GOT3 (cell line): ENCODE results near the gene PTDSS2.
A peak's percentile ranks its signal among the peaks of the same experiment; 100 is the strongest.
"Not testable (repeated sequence)": the region's sequence is repeated elsewhere in the genome, so short reads cannot be mapped to it uniquely, and the experiment has no call there.

Experiments
- DNase-seq: peaks from one replicate; lab custom pipeline; 2025; ENCODE audit warnings: mixed read lengths; lab: John Stamatoyannopoulos, UW

The PTDSS2 gene

DNA sequence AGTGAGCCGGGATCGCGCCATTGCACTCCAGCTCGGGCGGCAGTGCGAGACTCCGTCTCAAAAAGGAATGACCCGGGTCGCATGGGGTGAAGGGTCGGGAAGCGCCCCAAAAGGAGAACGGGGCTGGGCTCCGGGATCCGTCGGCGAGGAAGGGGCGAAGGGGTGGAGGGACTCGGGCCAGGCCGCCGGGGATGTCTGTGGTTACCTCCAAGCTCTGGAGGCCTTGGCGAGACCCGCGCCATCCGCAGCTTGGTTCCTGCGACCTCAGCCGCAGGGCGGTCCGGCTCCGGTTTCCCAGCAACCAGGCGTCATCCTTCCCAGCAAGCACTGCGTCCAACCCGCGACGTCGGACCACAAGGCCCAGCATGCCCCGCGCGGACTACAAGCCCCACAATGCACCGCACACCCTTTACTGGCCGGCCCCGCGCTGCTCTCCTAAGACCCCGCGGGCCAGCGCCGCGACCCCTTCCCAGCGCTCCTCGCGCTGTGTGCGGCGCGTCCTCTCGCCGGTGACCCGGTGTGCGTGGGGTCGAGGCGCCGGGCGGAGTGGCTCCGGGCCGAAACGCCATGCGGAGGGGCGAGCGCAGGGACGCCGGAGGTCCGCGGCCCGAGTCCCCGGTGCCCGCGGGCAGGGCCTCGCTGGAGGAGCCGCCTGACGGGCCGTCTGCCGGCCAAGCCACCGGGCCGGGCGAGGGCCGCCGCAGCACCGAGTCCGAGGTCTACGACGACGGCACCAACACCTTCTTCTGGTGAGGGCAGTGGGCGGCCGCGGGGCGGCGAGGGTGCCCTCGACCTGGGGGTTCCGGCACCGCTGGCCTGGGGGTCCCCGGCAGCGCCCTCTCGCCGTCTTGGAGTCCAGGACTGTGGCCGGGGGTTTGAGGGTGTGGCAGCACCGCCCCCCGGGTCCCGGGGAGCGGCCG is at the start of gene PTDSS2:
PTDSS2 (plus strand) TSS at position 391 of the 920 bp plus-strand sequence; CDS start at position 568, 177 bp downstream.
- peak; percentile 38 for DNase-seq

DNA sequence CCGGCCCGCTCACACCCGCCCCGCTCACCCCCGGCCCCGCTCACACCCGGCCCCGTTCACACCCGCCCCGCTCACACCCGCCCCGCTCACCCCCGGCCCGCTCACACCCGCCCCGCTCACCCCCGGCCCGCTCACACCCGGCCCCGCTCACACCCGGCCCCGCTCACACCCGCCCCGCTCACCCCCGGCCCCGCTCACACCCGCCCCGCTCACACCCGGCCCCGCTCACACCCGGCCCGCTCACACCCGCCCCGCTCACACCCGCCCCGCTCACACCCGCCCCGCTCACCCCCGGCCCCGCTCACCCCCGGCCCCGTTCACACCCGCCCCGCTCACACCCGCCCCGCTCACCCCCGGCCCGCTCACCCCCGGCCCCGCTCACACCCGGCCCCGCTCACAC is 48.9 kb upstream of the PTDSS2 start:
- not testable (repeated sequence) for DNase-seq

DNA sequence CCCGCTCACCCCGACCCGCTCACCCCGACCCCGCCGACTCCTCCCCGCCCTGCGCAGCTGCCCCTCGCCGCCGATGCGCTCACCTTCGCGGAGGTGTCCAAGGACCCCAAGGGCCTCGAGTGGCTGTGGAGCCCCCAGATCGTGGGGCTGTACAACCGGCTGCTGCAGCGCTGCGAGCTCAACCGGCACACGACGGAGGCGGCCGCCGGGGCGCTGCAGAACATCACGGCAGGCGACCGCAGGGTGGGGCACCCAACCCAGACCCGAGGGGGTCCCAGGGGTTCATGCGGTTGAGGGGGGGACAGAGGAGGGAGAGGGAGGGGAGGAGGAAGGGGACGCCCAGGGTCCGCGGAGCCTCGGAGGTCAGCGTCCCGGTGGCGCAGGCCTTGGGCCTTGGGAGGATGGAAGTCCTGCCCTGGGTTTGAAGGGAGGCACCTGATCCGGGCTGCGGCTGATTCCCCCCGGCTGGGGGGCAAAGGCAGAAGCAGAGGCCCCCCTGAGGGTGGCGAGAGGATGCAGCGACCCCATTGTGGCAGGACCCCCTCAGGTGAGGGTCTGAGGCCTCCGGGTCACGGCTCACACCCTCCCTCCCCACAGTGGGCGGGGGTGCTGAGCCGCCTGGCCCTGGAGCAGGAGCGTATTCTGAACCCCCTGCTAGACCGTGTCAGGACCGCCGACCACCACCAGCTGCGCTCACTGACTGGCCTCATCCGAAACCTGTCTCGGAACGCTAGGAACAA is 46.9 kb upstream of the PTDSS2 start:
- no peak for DNase-seq

DNA sequence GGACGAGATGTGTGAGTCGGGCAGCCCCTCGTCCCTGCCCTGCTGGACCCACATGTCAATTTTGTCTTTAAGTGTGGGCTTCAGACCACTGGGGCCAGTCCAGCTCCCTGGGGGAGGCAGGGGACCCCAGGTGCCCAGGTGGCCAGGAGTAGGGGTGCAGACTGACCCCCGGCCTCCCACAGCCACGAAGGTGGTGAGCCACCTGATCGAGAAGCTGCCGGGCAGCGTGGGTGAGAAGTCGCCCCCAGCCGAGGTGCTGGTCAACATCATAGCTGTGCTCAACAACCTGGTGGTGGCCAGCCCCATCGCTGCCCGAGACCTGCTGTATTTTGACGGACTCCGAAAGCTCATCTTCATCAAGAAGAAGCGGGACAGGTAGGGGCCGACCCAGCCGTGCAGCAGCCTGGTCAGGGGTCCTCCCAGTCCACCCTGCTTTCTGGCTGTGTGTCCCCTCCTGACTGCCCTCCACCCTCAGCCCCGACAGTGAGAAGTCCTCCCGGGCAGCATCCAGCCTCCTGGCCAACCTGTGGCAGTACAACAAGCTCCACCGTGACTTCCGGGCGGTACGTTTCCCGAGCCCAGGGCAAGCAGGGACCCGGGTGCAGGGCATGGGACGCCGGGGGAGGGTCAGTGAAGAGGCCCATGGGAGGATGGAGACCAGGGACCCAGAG is 46.2 kb upstream of the PTDSS2 start:
- no peak for DNase-seq

DNA sequence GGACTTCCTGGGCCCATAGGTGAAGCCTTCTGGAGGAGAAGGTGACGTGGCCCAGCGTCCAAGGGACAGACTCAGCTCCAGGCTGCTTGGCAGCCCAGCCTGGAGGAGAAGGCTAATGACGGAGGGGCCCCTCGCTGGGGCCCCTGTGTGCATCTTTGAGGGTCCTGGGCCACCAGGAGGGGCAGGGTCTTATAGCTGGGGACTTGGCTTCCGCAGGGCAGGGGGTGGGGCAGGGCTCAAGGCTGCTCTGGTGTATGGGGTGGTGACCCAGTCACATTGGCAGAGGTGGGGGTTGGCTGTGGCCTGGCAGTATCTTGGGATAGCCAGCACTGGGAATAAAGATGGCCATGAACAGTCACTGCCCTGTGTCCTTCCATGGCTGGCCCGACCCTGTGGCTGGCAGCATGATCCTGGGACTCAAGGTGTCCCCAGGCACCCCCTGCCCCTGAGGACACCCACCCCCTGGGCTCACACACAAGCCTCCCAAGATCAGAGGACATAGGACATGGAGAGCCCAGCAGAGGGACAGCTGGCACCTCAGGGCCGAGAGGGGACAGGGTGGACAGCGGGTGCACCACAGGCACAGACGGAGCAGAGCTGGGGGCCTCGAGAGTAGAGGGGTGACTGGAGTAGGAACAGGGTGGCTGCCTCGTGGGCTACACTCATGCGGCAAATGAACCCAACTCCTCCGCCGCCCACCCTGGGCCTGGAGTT is 45.4 kb upstream of the PTDSS2 start:
- DNase-seq, result no peak

DNA sequence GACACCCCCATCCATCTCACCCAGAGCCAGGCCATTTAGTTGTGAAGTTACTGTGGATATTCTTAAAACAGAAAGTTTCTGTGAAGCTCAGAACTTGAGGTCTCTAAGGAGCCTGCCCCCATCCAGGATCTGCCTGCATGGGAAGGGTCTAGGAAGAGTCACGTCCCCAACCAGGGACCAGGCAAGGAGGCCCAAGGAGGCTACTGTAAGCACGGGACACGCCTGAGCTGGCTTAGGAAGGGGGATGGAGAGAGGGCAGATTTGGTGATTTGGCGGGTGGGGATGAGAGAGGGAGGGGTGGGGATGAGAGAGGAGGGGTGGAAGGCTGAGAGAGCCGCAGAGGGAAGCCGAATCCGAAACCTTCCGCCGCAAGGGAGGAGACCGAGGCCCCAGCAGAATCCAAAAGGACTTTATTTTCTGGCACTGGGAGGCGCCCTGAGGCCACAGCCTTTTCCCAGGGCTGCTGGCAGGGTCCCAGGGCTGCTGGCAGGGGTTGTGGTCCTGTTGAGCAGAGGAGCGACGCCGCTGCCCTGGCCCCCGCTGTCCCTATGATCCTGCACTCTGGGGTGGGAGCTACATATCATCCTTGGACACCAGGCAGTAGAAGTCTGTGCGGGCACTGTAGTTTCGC is 44.6 kb upstream of the PTDSS2 start:
- DNase-seq, result no peak

DNA sequence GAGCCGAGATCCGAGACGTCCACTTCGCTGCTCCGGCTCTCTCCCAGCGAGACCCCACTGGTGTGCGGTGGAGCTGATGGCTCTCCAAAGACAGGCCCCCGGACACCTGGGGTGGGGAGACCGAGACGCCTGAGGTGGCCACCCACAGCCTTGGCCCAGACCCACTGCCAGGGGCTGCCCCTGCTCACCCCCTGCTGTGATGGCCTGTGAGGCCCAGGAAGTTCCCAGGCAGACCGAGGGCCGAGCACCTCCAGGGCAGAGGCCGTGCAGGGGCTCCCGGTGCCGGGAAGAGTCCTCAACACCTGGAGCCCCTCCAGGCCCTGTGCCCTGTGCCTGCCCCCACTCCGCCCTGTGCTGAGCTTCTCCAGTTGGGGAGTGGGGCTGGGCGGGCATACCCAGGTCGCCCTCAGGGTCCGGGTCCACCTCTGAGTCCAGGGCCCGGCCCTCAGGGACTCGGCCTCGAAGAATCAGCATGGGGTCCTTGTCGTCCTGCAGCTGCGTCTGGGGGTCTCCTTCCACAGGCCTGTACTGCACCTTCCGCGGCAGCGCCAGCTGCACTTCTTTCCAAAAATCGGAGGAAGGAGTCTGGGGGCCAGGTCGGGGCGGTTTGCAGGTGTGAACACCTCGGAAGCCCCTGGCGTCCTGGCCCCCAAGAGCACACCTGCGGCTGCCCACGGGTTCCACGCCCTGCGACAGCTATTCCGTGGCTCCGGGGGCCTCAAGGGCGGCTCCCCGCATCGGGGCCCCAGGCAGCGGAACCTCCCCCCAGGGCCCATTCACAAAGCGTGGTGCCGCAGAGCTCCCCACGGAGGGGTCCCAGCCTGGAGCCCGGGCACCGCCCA is 43.9 kb upstream of the PTDSS2 start:
- no peak for DNase-seq

DNA sequence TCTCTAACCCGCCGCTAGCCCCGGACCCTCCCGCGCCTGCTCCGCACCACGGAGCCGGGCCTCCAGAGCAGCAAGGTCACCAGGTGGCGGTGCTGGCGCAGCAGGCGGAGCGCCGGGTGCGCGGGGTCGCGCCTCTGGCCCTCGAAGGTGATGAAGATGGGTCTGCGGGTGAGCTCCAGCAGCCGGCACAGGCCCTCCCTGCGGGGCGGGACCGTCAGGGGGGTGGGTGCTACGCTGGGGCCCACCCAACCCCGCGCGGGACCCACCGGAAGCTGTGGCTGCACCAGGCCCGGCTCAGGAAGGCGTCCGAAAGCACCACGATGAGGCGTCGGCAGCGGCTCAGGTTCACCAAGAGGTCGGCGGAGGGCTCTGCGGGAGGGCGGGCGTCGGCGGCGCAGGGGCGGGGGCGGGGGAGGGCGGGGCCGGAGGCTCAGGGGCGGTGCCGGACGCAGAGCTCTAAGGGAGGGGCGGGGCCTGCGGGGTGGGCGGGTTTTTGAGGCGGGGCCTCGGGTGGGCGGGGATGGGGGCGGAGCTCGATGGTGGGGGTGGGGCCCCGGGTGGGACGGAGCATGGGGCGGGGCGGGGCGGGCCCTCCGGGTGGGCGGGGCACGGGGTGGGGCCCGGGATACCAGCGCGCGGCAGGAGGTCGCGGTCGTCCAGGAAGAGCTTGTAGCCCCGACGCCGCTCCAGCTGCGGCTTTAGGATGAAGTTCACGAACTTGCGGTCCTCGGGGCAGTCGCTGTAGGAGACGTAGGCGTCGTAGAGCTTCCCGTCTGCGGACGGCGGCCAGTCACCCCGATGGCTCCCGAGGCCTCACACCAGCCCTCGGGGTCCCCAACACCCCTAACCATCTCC is 43.1 kb upstream of the PTDSS2 start:
- no peak for DNase-seq

DNA sequence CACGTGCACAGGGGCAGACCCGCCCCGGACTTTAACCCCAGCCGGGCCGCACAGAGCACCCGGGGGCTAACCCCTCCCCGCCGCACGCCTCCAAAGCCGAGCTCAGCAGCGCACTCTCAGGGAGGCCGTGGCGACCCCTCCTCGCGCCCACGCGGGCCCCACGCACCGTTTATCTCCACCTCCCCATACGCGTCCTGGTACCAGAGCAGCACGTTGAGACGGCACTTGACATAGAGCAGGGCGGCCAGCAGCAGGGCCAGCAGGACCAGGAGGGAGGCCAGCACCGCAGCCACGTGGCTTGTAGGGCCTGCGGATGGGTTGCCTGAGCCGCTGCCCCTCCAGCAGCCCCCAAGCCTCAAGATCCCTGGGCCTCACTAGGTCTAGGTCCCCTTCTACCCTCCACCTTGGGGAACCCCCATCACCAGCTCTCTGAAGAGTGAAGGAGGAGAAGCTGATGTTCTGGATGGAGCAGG is 42.4 kb upstream of the PTDSS2 start:
- no peak for DNase-seq

DNA sequence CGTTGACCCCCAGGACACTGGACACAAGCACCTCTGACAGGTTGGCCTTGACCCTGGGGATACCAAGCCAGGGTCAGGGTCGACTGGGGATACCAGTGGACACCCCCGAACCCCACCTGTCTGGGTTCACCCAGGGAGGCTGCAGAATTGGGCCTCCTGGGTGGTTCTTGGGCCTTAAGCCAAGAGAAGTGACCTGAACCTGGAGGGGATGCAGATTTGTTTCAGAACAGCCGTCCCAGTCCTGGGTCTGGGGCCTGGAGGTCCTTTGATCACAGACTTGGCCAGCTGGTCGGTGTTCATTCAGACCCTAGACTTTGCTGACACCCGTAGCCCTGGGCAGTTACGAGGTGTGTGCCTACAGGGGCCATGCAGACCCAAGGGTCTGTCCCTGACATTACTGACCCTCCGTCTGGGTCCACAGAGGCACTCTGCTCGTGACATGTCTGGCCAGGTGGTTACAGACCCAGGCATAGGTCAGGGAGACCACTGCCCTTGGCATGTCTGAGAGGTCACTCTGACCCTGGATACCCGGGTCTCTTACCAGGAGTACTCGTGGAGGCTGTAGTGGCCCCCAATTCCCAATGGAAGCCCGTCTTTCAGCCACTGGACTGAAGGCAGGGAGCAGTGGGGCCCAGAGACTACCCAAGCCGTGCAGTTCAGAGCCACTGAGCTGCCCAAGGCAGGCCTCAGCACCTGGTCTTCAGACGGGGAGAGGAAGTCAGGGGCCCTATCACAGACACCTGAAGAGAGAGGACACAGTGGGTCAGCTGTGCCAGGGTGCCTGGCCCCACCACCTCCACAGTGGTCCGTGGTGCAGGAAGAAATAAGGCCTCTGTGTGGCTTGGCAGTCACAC is 41.7 kb upstream of the PTDSS2 start:
- no peak for DNase-seq

DNA sequence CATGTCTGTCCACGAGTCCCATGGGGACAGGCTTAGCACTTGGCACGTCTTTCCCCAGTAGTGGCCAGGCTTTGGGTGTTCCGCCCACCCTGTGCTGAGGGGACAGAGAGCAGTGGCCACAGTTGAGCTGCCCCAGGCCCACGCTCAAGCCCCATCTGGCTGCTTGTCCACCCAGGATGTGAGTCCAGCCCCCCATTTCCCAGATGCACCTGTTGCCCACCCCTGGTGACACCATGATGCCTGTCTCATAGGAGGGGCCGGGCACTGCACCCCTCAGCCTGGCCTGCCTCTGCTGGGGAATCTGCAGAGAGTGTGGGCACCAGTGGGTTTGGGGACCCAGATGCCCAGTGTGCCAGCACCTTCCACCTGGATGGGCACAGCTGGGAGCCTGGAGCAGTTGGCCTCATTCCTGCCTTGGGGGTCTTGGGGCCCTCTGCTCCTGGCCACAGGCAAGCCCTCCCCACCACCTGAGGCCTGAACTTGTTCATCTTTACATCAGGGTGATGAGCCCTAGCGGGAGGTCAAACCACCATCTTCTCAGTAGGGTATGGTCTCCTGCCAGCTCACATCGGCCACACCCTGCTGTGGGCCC is 41.0 kb upstream of the PTDSS2 start:
- no peak for DNase-seq

DNA sequence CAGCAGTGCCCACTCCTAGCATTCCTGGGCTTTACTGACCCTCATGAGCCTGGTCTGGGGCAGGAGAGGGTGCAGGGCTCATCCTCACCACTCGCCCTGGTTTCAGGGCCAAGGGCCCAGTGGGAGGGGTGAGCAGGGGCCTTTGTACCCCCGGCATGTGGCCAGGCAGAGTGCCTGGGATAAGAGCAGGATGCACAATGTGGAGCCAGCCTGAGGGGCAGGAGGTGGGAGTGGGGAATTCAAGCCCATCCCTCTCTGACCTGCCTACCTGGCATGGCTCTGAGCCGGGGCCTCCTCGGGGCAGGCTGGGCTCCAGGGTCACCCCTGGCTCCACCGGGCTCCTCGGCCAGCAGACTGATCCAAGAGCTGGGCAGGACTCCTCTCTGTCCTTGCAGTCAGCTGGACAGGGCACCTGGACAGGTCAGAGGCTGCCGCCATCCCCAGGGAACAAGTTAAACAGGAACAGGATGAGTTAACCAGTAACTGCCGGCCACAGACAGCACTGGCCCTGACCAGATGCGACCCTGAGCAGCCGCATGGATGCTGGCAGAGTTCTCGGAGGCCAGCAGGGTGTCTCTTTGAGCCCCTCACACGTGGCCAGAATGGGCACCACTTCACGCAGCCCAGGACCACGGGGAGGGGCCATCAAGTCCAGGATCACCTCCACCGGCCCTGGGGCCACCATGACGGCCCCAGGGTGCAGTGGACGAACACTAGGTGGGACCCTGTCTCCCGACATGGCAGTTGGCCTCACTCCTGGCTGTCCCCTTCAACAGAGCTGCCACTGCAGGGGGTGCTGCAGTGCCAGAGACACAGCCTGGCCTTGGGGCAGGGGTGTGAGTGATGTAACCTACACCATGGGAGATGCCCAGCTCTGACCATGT is 40.2 kb upstream of the PTDSS2 start:
- no peak for DNase-seq

DNA sequence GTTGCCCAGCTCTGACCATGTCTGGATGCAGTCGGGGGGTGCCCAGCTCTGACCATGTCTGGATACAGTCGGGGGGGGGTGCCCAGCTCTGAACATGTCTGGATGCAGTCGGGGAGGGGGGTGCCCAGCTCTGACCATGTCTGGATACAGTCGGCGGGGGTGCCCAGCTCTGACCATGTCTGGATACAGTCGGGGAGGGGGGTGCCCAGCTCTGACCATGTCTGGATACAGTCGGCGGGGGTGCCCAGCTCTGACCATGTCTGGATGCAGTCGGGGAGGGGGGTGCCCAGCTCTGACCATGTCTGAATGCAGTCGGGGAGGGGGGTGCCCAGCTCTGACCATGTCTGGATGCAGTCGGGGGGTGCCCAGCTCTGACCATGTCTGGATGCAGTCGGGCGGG is 39.4 kb upstream of the PTDSS2 start:
- DNase-seq, result not testable (repeated sequence)

DNA sequence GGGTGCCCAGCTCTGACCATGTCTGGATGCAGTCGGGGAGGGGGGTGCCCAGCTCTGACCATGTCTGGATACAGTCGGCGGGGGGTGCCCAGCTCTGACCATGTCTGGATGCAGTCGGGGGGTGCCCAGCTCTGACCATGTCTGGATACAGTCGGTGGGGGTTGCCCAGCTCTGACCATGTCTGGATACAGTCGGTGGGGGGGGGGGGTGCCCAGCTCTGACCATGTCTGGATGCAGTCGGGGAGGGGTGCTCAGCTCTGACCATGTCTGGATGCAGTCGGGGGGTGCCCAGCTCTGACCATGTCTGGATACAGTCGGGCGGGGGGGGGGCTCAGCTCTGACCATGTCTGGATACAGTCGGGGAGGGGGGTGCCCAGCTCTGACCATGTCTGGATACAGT is 38.6 kb upstream of the PTDSS2 start:
- not testable (repeated sequence) for DNase-seq

DNA sequence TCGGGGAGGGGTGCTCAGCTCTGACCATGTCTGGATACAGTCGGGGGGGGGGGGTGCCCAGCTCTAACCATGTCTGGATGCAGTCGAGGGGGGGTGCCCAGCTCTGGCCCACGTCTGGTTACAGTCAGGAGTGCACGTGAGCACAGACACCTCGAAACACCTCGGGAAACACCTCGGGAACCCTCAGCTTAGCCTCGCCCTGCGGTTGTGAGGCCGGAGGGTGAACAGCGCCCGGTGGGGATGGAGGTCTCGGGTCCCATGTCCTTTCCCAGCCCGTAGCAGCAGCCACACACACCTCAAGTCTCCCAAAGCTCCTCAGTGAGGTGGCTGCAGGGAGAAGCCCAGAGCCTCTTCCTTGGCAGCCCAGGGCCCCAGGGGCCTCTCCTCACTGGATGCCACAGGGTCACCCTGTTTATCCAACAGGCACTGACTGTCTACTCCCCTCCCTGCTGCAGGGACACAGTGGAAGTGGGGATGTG is 37.4 kb upstream of the PTDSS2 start:
- DNase-seq, result no peak

DNA sequence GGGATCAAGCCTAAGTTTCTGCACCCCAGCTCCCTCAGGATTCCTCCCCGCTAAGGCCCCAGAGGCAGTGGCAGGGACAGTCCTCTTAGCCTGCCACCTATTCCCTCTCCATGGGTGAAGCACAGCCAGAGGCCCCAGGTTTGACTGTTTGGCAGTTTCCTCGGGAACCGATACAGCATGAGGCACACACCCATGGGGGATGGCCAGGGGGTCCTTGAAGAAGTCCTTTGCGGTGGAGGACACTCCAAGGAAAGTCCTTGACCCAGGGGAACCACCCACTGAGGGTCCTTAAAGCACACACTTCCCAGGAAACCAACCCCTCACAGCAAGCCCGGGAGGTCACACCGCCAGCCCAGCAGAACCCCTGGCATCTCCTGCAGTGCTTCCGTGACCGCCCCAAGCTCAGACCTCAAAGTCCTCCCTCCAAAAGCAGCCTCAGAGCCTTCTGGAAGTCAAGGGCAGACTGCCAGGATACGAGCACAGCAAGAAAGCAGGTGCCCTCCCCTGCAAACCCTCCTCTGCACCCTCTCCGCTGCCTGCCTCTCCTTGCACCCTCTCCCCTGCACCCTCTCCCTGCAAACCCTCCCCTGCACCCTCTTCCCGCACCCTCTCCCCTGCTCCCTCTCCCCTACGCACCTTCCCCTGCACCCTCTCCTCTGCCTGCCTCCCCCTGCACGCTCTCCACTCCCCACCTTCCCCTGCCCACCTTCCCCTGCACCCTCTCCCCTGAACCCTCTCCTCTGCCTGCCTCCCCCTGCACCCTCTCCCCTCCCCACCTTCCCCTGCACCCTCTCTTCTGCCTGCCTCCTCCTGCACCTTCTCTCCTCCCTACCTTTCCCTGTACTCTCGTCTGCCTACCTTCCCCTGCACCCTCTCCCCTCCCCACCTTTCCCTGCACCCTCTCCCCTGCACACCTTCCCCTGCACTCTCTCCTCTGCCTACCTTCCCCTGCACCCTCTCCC is 36.7 kb upstream of the PTDSS2 start:
- no peak for DNase-seq
